K562 (cell line): Measurements from ENCODE around the gene PM20D1. TPM values are rescaled to one million over a fixed set of nuclear protein-coding genes. Genes with fewer than 3 reads are reported as not detected.

ENCODE experiments used
- ATAC-seq: fragments of 200-7000 bp; cut with Tn5 transposase; 3 replicates; pipeline ENCODE4 v1.9.1; 2020; ENCODE audit warnings: moderate library complexity
- BruUV-seq: library from RNA; stranded (reverse); fragments of 400-500 nt; replicated peaks from 2 replicates; lab custom pipeline; 2021; lab: Mats Ljungman, UMichigan
- CTCF ChIA-PET: fragments of 300-600 bp; formaldehyde crosslinking; extraction: SDS; loops from one replicate; lab custom pipeline; 2021; ENCODE audit warnings: low intra/inter-chr PET ratio; lab: Yijun Ruan, JAX
- POLR2A ChIA-PET: fragments of 300-600, 350-650 bp; sonication (Branson Sonifier 250); formaldehyde crosslinking; extraction: SDS; loops from one replicate; lab custom pipeline; 2021; ENCODE audit warnings: antibody characterized with exemption, inconsistent platforms; lab: Yijun Ruan, JAX
- DNase-seq, 4 experiments: peaks; one replicate each; pipeline versions ENCODE4 v3.0.0 to v3.0.0-alpha.2; 2011 to 2018; ENCODE audit warnings: low spot score in 3 of 4, mixed read lengths in 3 of 4; ENCODE audit errors: extremely low read depth in 1 of 4
- FAIRE-seq: peaks from 2 replicates; lab custom pipeline; 2011; peaks lifted over from hg19 to GRCh38; lab: Jason Lieb, UNC
- H2AFZ ChIP-seq: 2 replicates; pipeline ENCODE4 v1.6.0; 2011; ENCODE audit warnings: low read depth, low read length, control low read depth, inconsistent platforms
- H3K27ac ChIP-seq: fragments of 200-600 bp; 3 replicates; pipeline ENCODE4 v1.8.0; 2011; ENCODE audit warnings: low read depth, mild to moderate bottlenecking, control low read depth, inconsistent platforms, low read length, moderate library complexity, mixed read lengths; ENCODE audit errors: extremely low read depth
- H3K27me3 ChIP-seq, 2 experiments: fragments of 300-600 bp in 1 of 2; 2 replicates in 1 of 2; 3 replicates in 1 of 2; pipeline versions ENCODE4 v1.6.0 to v1.8.0; 2011; ENCODE audit warnings: inconsistent platforms in 2 of 2, low read length in 2 of 2, mild to moderate bottlenecking in 1 of 2, mixed read lengths in 1 of 2, moderate library complexity in 1 of 2; ENCODE audit not compliant: control insufficient read depth in 2 of 2, insufficient read depth in 2 of 2
- H3K36me3 ChIP-seq: fragments of 300-600 bp; 3 replicates; pipeline ENCODE4 v1.8.0; 2011; ENCODE audit warnings: mild to moderate bottlenecking, low read length, inconsistent platforms; ENCODE audit not compliant: control insufficient read depth, insufficient read depth
- H3K4me1 ChIP-seq, 2 experiments: fragments of 200-600 bp in 1 of 2; replicated peaks in 1 of 2; 2 replicates in 1 of 2; 3 replicates in 1 of 2; pipeline versions ENCODE4 v1.5.1 to v1.8.0; 2011; ENCODE audit warnings: inconsistent platforms in 2 of 2, low read length in 2 of 2, mild to moderate bottlenecking in 1 of 2, mixed read lengths in 1 of 2, moderate library complexity in 1 of 2; ENCODE audit not compliant: control insufficient read depth in 2 of 2, insufficient read depth in 2 of 2
- H3K4me2 ChIP-seq: 2 replicates; pipeline ENCODE4 v1.6.1; 2011; ENCODE audit warnings: low read length, control low read depth, inconsistent platforms, mixed read lengths; ENCODE audit not compliant: insufficient read depth
- H3K4me3 ChIP-seq: fragments of 200-600 bp; sonication (generic), shearing (Covaris generic); 2 replicates; pipeline ENCODE4 v1.5.1; 2016; ENCODE audit warnings: control low read depth, inconsistent platforms
- H3K79me2 ChIP-seq: fragments of 200-600 bp; 3 replicates; pipeline ENCODE4 v1.8.0; 2011; ENCODE audit warnings: low read length, inconsistent platforms; ENCODE audit not compliant: control insufficient read depth, insufficient read depth
- H3K9ac ChIP-seq, 2 experiments: 2 replicates each; pipeline versions ENCODE4 v1.6.0 to v1.6.1; 2011; ENCODE audit warnings: low read depth in 2 of 2, low read length in 2 of 2, control low read depth in 1 of 2, inconsistent platforms in 1 of 2, mild to moderate bottlenecking in 1 of 2, mixed read lengths in 1 of 2; ENCODE audit not compliant: insufficient read depth in 1 of 2
- H3K9me1 ChIP-seq: one replicate; pipeline ENCODE4 v1.6.0; 2011; ENCODE audit warnings: inconsistent platforms, mild to moderate bottlenecking, low read length, moderate library complexity; ENCODE audit not compliant: control insufficient read depth, insufficient read depth
- H3K9me3 ChIP-seq: replicated peaks from 2 replicates; pipeline ENCODE4 v1.5.1; 2011; ENCODE audit warnings: low read depth, low read length, inconsistent platforms; ENCODE audit not compliant: control insufficient read depth, insufficient read depth
- H4K20me1 ChIP-seq: replicated peaks from 2 replicates; pipeline ENCODE4 v1.6.1; 2011; ENCODE audit warnings: low read length, inconsistent platforms, mixed read lengths; ENCODE audit not compliant: control insufficient read depth, insufficient read depth
- ADNP ChIP-seq: fragments of 200-800 bp; sonication (Bioruptor generic); IDR thresholded peaks from 2 replicates; pipeline ENCODE4 v1.6.1; 2016; ENCODE audit warnings: missing genetic modification characterization, missing compliant biosample characterization
- CHCHD3 ChIP-seq: fragments of 250-450 bp; sonication (Bioruptor Pico); IDR thresholded peaks from 2 replicates; pipeline ENCODE4 v2.1.2; 2022; ENCODE audit warnings: mild to moderate bottlenecking
- CREB1 ChIP-seq, 2 experiments: sonication (generic) in 1 of 2; formaldehyde crosslinking in 1 of 2; IDR thresholded peaks; 2 replicates each; pipeline versions ENCODE4 v1.6.1 to v1.8.0; 2012 to 2022; ENCODE audit warnings: inconsistent platforms in 1 of 2, mild to moderate bottlenecking in 1 of 2, missing genetic modification reagents in 1 of 2, moderate library complexity in 1 of 2
- FOXK2 ChIP-seq, 2 experiments: fragments of 450-650 bp; IDR thresholded peaks in 1 of 2; conservative IDR thresholded peaks in 1 of 2; 2 replicates each; pipeline ENCODE4 v1.6.1; 2016; ENCODE audit warnings: low read depth in 2 of 2, mild to moderate bottlenecking in 1 of 2
- HDAC2 ChIP-seq: fragments of 450-650 bp; IDR thresholded peaks from 2 replicates; pipeline ENCODE4 v1.6.1; 2016; ENCODE audit warnings: mild to moderate bottlenecking
- MCM2 ChIP-seq: fragments of 450-650 bp; IDR thresholded peaks from 2 replicates; pipeline ENCODE4 v1.6.1; 2017; ENCODE audit warnings: low read depth, mild to moderate bottlenecking
- MYNN ChIP-seq, 2 experiments: sonication (generic); formaldehyde crosslinking in 1 of 2; IDR thresholded peaks; 2 replicates each; pipeline versions ENCODE4 v1.5.0 to v1.6.1; 2016 to 2020; ENCODE audit warnings: antibody characterized with exemption in 1 of 2, missing genetic modification reagents in 1 of 2
- NCOA4 ChIP-seq: fragments of 450-650 bp; IDR thresholded peaks from 2 replicates; pipeline ENCODE4 v1.6.1; 2018; ENCODE audit warnings: mild to moderate bottlenecking; ENCODE audit not compliant: partially characterized antibody
- POLR2AphosphoS2 ChIP-seq: IDR thresholded peaks from 2 replicates; pipeline ENCODE4 v1.6.1; 2012; ENCODE audit warnings: low read length, improper control_type of control experiment
- PPARD ChIP-seq: fragments of 250-450 bp; sonication (Bioruptor Pico); IDR thresholded peaks from 2 replicates; pipeline ENCODE4 v1.8.0; 2022; ENCODE audit warnings: inconsistent platforms, mild to moderate bottlenecking, moderate library complexity
- SMAD4 ChIP-seq: fragments of 250-450 bp; sonication (Bioruptor Pico); conservative IDR thresholded peaks from 2 replicates; pipeline ENCODE4 v1.8.0; 2021; ENCODE audit warnings: inconsistent platforms, mild to moderate bottlenecking, moderate library complexity
- SMARCA4 ChIP-seq: fragments of 450-650 bp; IDR thresholded peaks from 2 replicates; pipeline ENCODE4 v1.6.1; 2016
- SMARCE1 ChIP-seq: fragments of 450-650 bp; IDR thresholded peaks from 2 replicates; pipeline ENCODE4 v1.7.1; 2016; ENCODE audit warnings: mild to moderate bottlenecking
- SRSF3 ChIP-seq: fragments of 200-400 bp; formaldehyde crosslinking; IDR thresholded peaks from 2 replicates; pipeline ENCODE4 v1.6.1; 2016; ENCODE audit warnings: mild to moderate bottlenecking, low read length, moderate library complexity; ENCODE audit not compliant: insufficient read depth
- TBP ChIP-seq: optimal IDR thresholded peaks from 2 replicates; pipeline ENCODE3; 2011; ENCODE audit warnings: low read depth, low read length, improper control_type of control experiment
- THAP12 ChIP-seq: fragments of 250-450 bp; sonication (Bioruptor Pico); IDR thresholded peaks from 2 replicates; pipeline ENCODE4 v1.9.0; 2021; ENCODE audit warnings: mild to moderate bottlenecking, inconsistent platforms
- ZFP91 ChIP-seq: sonication (generic); formaldehyde crosslinking; IDR thresholded peaks from 2 replicates; pipeline ENCODE4 v1.8.0; 2022; ENCODE audit warnings: mild to moderate bottlenecking, missing genetic modification reagents
- WGBS: fragments of 100-300 bp; shearing (Covaris generic); methylation state at CpG from one replicate; pipeline ENCODE4 v1.1.6; 2016; ENCODE audit warnings: low coverage, mixed read lengths; ENCODE audit not compliant: insufficient coverage; ENCODE audit errors: missing lambda C conversion rate; 5-methylcytosine and 5-hydroxymethylcytosine counted together
- in situ Hi-C: fragments of 300-500 bp; cut with MboI; formaldehyde crosslinking; loops from 4 replicates; pipeline ENCODE4 v1.15.0; 2018; ENCODE audit warnings: inconsistent platforms, mixed read lengths
- intact Hi-C: fragments of 100-400 bp; cut with micrococcal nuclease; formaldehyde crosslinking; loops from 2 replicates; pipeline ENCODE4 v1.14.2; 2022
- polyA plus RNA-seq, 8 experiments: library from polyadenylated mRNA; depleted of rRNA in 4 of 8; stranded (reverse) in 5 of 8; unstranded in 3 of 8; fragments of >200 nt; fragmentation: Nextera tagmentation in 2 of 8; fragmentation: Illumina TruSeq in 1 of 8; extraction: Ambion mirVana in 2 of 8; extraction: Trizol in 1 of 8; gene quantifications; 2 replicates each; pipeline versions ENCODE4 v1.2.1 to v1.2.3, GENCODE V29; 2011 to 2014; ENCODE audit warnings: inconsistent platforms in 1 of 8, missing spikeins in 1 of 8
- total RNA-seq, 7 experiments: library from RNA; depleted of rRNA in 6 of 7; stranded (reverse); fragments of >200 nt in 6 of 7; fragmentation: Illumina TruSeq in 2 of 7; extraction: Trizol in 2 of 7; gene quantifications; 2 replicates each; pipeline versions ENCODE4 v1.2.1 to v1.2.3, GENCODE V29; 2011 to 2021; ENCODE audit warnings: low replicate concordance in 1 of 7

PM20D1 gene
- total and polyA plus RNA-seq, 9 of the 15 experiments (the other 6 are each of a cell fraction or from before 2014, with no cell fraction given), result not detected

GRCh38 chr1:205787287-205787916 is 62.5 kb downstream of the PM20D1 start:
- peak overlapping the region; percentile 92 for H2AFZ ChIP-seq
- H3K27ac ChIP-seq, result peak overlapping the region; percentile 76
- peak in 2 of 4 experiments; percentile 70 to 78 for DNase-seq
- no peaks in the 10 kb centered on the region for H3K79me2 ChIP-seq
- in situ Hi-C loops, result no loop called here
- 0 out of 2 replicates have a peak, but pooled peaks cover 6% of the 10 kb centered on the region for H4K20me1 ChIP-seq
- H3K4me1 ChIP-seq, result peaks cover 7 to 20% of the 10 kb centered on the region in 2 experiments; a peak in 4 of 5 replicates
- H3K27me3 ChIP-seq, result no peaks in the 10 kb centered on the region
- WGBS, result 14% methylated on average over 10 of the region's 10 CpGs
- ChIA-PET CTCF (interaction anchor here (1.2 kb wide), 1 partner anchor 190 kb away, joined by 3 read pairs; no protein-coding TSS in a partner anchor), POLR2A (interaction anchor here (0.6 to 1.7 kb wide), 12 partner anchors 9 to 718 kb away, joined by 3 to 7 read pairs (median 3); partner anchors contain the start of gene RAB29)
- H3K4me2 ChIP-seq, result peak overlapping the region; percentile 84
- H3K9me1 ChIP-seq, result no peaks in the 10 kb centered on the region
- BruUV-seq, result no TSS peak
- H3K4me3 ChIP-seq, result no peak overlapping the region
- ATAC-seq, result peak; percentile 85
- intact Hi-C loops, result loop anchor here (5.0 to 10.0 kb wide), 2 partner anchors 130 to 193 kb away; no protein-coding TSS in a partner anchor
- peak; percentile 74 for FAIRE-seq
- peak overlapping the region; percentile 57 to 69; a peak in 3 of 4 replicates for H3K9ac ChIP-seq
- H3K9me3 ChIP-seq, result no peaks in the 10 kb centered on the region
- H3K36me3 ChIP-seq, result peaks cover 14% of the 10 kb centered on the region; the same call in 2 of the 3 replicates
- TF ChIP-seq CHCHD3 (CRISPR knock-in tag) (no peak), ADNP (tag) (peak; percentile 13; the same call in 1 of the 2 replicates), PPARD (CRISPR knock-in tag) (no peak), TBP (peak; percentile 35), SMARCE1 (peak; percentile 80; the same call in 1 of the 2 replicates), SMAD4 (CRISPR knock-in tag) (0 out of 2 replicates have a peak, but pooled peaks have one; percentile 22), HDAC2 (0 out of 2 replicates have a peak, but pooled peaks have one; percentile 26), NCOA4 (no peak), THAP12 (CRISPR knock-in tag) (peak; percentile 38; the same call in 1 of the 2 replicates), MCM2 (no peak), FOXK2 (conservative IDR thresholded peaks at IDR 0.05 in 1 of 2, IDR thresholded peaks at IDR 0.05 in 1 of 2; ENCODE audit: low read depth in 2 of 2) (peak in 1 of 2 experiments; percentile 51; a peak in 1 of 4 replicates), SRSF3 (no peak), SMARCA4 (peak; percentile 75), MYNN (IDR thresholded peaks at IDR 0.05) (no peak), MYNN (CRISPR knock-in tag; IDR thresholded peaks at IDR 0.05) (no peak), POLR2AphosphoS2 (no peak), CREB1 (IDR thresholded peaks at IDR 0.05) (no peak), CREB1 (CRISPR knock-in tag; IDR thresholded peaks at IDR 0.05) (0 out of 2 replicates have a peak, but pooled peaks have one; percentile 14), ZFP91 (CRISPR knock-in tag) (no peak)
